ENCODE data around the gene SPR. TPM values are rescaled to one million over a fixed set of nuclear protein-coding genes. Genes with fewer than 3 reads are reported as not detected.

SPR gene
- total and polyA plus RNA-seq, 2 donors from 2014 or later: 29.9 to 102 TPM

DNA sequence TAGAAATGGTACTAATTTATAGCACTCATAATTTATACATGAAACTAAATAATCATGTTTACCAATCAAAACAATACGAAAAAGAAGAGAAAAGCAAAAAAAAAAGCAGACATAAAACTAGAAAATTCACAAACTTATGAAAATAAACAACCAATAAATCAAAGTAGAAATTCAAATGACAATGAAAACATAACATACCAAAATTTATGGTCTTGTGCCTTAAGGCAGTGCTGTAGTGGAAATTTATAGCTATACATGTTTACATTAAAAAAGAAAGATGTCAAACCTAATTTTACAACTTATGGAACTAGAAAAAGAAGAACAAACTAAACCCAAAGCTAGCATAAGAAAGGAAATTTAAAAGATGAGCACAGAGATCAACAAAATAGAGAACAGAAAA, 16.1 kb upstream of the SPR start:
- Histone ChIP-seq H3K27ac (ENCODE audit: low read depth in 2 of 2, low read length in 2 of 2) (no peak overlapping the region), H3K9me3 (ENCODE audit: control insufficient read depth in 2 of 3, insufficient read depth in 1 of 3, low read length in 3 of 3) (no peaks in the 10 kb centered on the region), H3K27me3 (ENCODE audit: control insufficient read depth, insufficient read depth, low read length) (no peaks in the 10 kb centered on the region), H3K36me3 (ENCODE audit: control insufficient read depth in 2 of 3, insufficient read depth in 3 of 3, low read length in 3 of 3) (no peaks in the 10 kb centered on the region), H3K4me1 (ENCODE audit: control insufficient read depth in 2 of 3, insufficient read depth in 2 of 3, low read depth in 1 of 3, low read length in 3 of 3) (no peaks in the 10 kb centered on the region), H3K4me3 (ENCODE audit: low read length in 3 of 3) (no peak overlapping the region), H3K9ac (ENCODE audit: low read length in 3 of 3) (no peak overlapping the region)
- TF ChIP-seq, protein P1, sequence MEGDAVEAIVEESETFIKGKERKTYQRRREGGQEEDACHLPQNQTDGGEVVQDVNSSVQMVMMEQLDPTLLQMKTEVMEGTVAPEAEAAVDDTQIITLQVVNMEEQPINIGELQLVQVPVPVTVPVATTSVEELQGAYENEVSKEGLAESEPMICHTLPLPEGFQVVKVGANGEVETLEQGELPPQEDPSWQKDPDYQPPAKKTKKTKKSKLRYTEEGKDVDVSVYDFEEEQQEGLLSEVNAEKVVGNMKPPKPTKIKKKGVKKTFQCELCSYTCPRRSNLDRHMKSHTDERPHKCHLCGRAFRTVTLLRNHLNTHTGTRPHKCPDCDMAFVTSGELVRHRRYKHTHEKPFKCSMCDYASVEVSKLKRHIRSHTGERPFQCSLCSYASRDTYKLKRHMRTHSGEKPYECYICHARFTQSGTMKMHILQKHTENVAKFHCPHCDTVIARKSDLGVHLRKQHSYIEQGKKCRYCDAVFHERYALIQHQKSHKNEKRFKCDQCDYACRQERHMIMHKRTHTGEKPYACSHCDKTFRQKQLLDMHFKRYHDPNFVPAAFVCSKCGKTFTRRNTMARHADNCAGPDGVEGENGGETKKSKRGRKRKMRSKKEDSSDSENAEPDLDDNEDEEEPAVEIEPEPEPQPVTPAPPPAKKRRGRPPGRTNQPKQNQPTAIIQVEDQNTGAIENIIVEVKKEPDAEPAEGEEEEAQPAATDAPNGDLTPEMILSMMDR (IDR thresholded peaks at IDR 0.05; ENCODE audit: borderline replicate concordance, extremely low read depth, insufficient read depth): no peak
- FAIRE-seq (no peak), DNase-seq (no peak)
- intact Hi-C loops (cut with DNase I): no loop called here

DNA sequence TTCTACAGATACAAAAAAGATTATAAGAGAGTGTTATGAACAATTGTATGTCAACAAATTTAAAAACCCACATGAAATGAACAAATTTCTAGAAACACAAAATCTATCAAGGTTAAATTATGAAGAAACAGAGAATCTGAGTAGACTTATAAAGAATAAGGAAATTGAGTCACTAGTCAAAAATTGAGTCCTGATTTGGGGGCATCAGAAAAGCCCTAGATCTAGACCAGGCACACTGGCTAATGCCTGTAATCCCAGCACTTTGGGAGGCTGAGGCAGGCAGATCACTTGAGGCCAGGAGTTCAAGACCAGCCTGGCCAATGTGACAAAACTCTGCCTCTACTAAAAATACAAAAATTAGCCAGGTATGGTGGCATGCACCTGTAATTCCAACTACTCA, 15.3 kb upstream of the SPR start:
- DNase-seq (no peak), FAIRE-seq (no peak)
- Histone ChIP-seq H3K9me3 (ENCODE audit: control insufficient read depth in 2 of 3, insufficient read depth in 1 of 3, low read length in 3 of 3) (no peaks in the 10 kb centered on the region), H3K36me3 (ENCODE audit: control insufficient read depth in 2 of 3, insufficient read depth in 3 of 3, low read length in 3 of 3) (no peaks in the 10 kb centered on the region), H3K9ac (ENCODE audit: low read length in 3 of 3) (no peak overlapping the region), H3K4me3 (ENCODE audit: low read length in 3 of 3) (no peak overlapping the region), H3K27me3 (ENCODE audit: control insufficient read depth, insufficient read depth, low read length) (no peaks in the 10 kb centered on the region), H3K4me1 (ENCODE audit: control insufficient read depth in 2 of 3, insufficient read depth in 2 of 3, low read depth in 1 of 3, low read length in 3 of 3) (no peaks in the 10 kb centered on the region), H3K27ac (ENCODE audit: low read depth in 2 of 2, low read length in 2 of 2) (no peak overlapping the region)
- intact Hi-C loops (cut with DNase I): no loop called here
- TF ChIP-seq, protein P1 (IDR thresholded peaks at IDR 0.05; ENCODE audit: borderline replicate concordance, extremely low read depth, insufficient read depth): no peak

DNA sequence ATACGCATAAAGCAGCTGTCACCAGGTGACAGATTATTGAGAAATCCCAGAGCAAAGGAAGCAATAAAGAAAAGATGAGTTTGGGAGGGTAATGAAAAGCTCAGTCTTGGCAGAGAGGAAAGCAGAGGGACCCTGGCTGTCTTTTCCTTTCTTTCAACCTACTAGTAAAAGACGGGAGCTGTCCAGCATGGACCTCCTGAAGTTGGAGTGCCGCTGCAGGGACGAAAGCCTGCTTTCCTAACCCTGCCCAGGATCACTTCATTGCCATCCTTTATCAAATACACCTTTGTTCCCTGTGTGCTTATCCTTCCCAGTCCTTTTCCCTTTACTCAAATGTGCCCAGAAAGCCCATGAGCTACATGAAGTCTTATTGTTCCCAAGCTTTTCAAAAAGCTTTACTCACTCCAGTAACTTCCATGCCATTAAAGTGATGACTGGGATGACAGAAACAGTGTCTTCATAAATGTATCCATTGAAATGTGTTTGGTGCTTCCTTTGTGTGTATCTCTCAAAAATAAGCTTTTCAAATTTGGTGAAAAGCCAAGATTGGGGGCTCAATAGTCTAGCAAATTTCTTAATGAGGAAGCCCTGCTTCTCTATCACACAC, 3.7 kb upstream of the SPR start:
- Histone ChIP-seq H3K4me3 (ENCODE audit: low read length in 3 of 3) (no peak overlapping the region), H3K36me3 (ENCODE audit: control insufficient read depth in 2 of 3, insufficient read depth in 3 of 3, low read length in 3 of 3) (no peaks in the 10 kb centered on the region), H3K27me3 (ENCODE audit: control insufficient read depth, insufficient read depth, low read length) (no peaks in the 10 kb centered on the region), H3K9me3 (ENCODE audit: control insufficient read depth in 2 of 3, insufficient read depth in 1 of 3, low read length in 3 of 3) (no peaks in the 10 kb centered on the region), H3K4me1 (ENCODE audit: control insufficient read depth in 2 of 3, insufficient read depth in 2 of 3, low read depth in 1 of 3, low read length in 3 of 3) (peaks cover 0 to 9% (median 0%) of the 10 kb centered on the region in 3 donors), H3K9ac (ENCODE audit: low read length in 3 of 3) (no peak overlapping the region), H3K27ac (ENCODE audit: low read depth in 2 of 2, low read length in 2 of 2) (no peak overlapping the region)
- intact Hi-C loops (cut with DNase I): no loop called here
- TF ChIP-seq, protein P1 (IDR thresholded peaks at IDR 0.05; ENCODE audit: borderline replicate concordance, extremely low read depth, insufficient read depth): no peak
- DNase-seq (peak in 3 of 5 donors; percentile 72 to 85 (median 83)), FAIRE-seq (no peak)
